GM21390 (cell line): ENCODE measurements around the gene PLCH1.
"Not testable (repeated sequence)": the region's sequence is repeated elsewhere in the genome, so short reads cannot be mapped to it uniquely, and the experiment has no call there.

Source experiments
- ATAC-seq: cut with Tn5 transposase; IDR thresholded peaks from one replicate; pipeline ENCODE4 v1.9.1; 2021; ENCODE audit not compliant: unreplicated experiment

Gene PLCH1

DNA sequence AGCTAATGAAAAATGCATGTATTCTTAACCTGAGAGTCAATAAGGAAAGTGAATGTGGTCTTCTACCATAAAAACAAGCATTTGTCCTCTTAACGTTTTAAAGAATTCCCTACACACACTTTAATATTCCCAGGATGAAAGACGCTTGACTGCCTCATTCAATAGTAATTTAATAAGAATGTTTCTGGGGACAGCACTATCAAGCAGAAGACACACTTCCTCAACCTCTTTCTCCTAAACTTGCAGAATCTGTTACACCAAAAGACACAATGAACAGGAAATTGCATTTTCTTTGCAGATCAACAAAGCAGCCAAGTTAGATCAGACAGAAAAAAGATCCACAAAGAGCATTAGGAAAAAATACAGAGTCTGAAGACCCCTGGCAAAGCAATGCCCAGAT lies 97.7 kb downstream of the PLCH1 start:
- no peak for ATAC-seq

DNA sequence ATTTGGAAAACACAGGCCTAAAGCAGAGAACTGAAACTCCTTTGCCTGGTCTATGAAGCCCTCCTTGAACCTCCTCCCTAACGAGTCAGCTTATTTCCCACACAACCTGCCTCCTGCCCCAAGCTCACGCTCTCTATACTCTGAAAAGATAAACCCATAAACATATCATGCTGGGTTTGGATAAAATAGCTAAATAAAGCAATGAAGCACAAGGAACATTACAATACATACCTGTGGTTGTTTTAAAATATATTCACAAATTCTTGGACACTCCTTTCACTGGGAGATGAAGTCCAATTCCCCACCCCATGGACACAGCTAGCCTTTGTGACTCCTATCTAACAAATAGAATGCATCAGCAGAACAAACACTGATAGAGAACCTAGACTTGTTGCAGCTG lies 98.2 kb downstream of the PLCH1 start:
- no peak for ATAC-seq

DNA sequence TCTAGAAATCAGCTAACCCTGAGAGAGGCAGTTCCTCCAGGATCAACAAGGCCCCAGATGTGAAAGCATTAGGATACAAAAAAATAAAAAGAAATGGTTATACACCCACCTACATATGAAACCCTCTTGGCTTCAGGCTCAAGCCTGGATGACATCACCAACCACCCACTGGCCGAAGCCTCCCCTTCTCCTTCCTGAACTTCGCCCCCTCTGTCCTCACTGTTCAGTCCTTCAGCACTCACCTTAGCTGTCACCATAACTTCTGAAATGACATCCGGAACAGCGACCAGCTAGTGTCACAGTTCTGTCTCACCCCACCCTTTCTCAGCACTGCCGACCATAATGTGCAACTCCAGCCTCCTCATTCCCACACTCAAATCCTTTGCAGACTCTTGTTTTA lies 98.7 kb downstream of the PLCH1 start:
- no peak for ATAC-seq

DNA sequence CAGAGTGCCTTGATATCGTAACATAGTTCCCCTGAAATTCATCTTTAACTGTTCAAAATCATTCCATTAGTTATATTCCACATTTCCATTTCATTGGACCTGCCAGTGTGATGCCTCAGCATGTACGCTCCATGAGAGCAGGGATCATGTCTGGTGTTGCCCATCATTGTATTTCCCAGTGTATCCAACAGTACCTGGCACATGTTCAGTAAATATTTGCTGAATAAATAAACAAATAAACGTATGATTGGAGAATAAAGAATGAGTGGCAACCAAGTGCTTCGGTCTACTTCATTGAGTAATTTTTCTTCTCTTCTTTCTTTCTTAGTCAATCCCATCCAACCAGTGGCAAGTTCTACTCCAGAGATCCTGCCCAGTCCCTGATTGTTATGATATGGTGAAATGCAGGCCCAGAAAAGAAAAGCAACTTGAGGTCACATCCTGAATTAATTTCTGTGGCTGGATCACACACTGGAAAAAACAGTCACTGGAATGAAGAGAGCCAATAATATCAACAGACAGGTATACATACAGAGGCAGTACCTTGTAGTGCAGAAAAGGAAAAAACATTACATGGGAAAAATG lies 101.2 kb downstream of the PLCH1 start:
- no peak for ATAC-seq

DNA sequence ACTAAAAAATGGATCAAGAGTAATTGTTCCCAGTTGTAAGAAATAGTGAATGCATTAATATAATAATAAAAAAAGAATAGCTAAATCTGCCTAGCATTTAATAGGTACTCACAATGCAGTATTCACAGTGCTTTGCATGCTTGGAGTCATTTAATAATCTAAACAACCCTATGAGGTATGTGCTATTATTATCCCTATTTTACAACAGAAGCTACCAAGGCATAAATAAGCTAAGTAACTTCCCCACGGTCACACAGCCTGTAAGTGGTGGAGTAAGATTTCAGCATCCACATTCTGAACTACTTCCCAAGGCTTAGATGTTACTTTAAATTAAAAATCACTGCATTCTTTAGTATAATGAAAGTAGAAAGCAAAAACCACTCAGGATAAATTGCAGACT lies 102.9 kb downstream of the PLCH1 start:
- ATAC-seq: no peak

DNA sequence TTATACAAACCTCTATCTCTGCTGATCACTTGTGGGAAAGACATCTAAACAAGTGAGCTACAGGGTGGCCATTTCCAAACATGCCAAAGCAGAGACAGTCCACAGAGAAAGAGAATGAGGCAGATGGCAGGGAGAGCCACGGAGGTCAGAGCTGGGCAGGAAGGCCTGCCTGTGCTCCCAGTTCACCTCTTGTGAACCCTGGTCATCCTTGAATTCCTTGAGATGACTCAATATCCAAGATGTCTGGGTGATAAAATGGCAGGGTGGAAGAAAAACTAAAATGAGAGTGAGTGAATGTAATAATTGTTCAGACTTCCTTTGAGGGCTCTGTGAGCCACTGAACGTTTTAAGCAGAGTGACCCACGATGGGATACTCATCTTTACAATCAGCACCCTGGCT lies 104.8 kb downstream of the PLCH1 start:
- no peak for ATAC-seq

DNA sequence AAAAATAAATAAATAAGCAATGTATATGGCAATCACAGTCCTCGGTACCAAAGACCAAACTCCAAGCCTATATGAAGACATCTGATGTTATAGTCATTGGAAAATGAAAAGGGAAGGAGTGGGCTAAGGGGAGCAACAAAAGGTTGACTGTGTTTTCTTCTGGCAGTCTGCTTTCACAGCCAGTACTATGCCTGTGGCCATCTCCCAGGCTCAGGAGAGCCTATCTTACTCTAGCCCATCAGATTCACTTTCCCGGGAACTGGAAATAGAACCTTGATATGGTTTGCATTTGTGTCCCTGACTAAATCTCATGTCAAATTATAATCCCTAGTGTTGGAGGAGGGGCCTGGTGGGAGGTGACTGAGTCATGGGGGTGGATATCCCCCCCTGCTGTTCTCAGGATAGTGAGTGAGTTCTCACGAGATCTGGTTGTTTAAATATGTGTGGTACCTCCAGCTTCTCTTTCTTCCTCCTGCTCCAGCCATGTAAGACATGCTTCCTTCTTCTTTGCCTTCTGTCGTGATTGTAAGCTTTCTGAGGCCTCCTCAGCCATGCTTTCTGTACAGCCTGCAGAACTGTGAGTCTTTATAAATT lies 105.3 kb downstream of the PLCH1 start:
- ATAC-seq: no peak

DNA sequence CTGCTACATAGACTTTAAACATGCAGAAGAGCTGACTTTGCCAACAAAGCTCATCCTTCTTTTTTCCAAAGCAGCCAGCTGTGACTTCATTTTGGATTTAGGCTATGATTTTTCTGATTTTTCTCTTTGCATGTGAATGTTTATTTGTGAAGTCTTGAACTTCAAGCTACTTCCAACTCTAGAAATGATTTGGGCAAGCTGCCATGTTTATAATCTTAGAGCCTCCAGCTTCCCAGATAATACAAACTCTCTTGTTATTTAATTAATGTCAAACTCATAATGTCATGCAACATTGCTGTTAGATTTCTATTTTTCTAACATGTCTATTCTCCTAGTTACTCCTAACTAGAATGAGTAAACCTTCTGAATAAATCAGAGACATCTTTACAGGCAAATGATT lies 106.4 kb downstream of the PLCH1 start:
- ATAC-seq: not testable (repeated sequence)

DNA sequence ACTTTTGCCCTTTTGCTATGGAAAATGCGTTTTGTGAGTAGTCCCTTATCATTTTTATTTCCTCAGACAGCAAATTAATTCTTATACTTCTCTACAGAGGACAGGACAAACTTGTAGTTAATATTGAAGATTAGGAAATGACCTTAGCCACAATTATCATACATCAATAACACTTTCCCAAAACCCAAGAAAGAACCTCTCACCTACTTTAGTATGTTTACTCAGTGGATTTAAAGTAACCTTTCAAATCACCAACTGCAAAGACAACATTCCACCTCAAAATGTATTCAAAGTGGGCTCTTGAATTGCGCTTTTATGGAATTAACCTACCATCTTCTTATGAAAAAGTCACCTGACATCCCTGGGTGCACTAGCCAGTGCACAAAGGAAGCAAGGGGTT lies 107.3 kb downstream of the PLCH1 start:
- ATAC-seq: no peak

DNA sequence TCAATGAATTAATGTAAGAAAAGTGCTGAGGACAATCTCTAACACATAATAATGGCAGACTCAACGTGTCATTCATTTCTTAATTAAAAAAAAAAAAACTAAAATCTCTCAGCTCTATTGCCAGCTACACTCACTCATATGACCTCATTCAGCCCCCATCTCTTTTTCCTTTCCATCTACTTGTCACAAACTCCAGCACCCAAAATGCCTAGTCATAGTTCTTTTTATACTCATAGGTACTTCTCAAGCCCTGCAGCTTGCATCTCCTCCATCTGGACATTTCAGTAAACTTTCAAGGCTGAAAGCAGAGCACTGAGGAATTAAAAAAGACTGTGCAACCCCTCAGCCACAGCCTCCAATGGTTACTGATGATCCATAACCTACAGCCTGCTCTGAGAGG lies 109.8 kb downstream of the PLCH1 start:
- ATAC-seq: no peak

DNA sequence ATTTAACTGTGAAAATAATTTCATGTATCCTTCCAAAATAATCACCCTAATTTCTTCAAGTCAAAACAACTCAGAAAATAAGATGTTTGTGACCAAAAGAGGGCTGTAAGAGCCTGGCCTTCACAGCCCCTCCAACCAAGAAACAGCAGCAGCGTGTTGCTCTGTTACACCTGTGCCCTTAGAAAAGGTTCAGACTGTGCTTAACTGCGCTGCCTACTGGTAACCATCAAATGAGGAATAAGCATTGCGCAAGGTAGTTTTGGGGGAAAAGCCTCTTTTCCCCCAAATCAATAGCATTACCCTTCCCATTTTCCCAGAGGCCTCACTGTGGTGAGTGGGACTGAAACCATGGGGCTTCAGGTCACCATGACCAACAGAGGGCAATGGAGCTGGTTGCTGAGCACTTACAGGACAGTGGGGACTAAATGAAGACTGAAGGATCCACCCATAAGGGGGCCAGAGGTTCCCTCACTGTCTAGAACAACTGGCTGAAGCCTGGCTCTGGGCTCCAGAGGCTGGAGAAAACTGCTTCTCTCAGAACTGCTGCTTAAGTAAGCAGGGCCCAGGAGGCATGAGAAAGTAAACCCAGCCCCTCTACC lies 110.7 kb downstream of the PLCH1 start:
- no peak for ATAC-seq

DNA sequence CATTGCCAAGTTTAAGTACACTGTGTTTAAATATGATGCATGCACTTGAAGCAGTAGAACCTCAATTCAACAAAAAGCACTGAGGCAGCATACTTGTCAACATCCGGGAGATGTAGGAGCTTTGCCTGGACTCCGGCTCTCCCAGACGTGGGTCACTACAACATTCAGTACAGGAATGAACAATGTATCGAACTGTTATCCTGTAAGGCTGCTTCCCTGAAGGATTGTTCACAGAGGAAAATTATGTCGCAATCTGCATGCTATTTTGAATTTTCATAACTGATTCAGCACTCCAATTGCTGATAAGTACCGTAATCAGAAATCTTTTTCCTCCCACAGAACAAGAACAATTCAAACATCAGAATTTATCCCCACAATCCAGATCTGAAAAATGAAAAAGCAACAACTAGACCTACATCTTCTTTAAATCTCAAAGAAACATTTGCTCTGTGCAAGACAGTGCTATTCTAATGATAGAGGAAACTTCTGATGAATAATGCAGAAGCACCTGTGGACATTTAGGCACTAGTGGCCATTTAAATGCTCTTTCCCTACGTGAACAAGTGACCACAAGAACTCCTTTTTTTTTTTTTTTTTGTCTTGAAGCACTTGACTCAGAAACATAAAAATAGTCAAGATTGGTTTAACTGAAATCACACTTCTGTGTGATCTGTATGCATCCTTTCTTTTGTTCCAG lies 113.4 kb downstream of the PLCH1 start:
- ATAC-seq: no peak

DNA sequence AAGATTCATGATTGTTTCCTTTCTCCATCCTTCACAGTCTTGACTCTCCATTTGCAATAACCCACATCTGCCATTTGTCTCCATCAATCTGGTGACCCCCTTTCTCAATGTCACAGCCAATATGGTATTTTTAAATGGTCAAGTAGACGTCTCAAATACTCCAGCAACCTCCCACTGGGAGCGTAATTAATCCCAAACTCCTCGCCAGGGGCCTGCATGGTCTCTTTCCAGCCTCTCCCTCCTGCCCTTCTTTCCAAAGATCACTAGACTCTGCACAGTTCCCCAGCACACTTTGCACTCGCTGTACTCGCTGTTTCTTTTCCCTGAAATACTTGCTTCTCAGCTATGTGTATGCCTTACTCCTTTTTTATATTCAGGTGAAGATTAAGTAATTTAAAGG lies 115.3 kb downstream of the PLCH1 start:
- no peak for ATAC-seq

DNA sequence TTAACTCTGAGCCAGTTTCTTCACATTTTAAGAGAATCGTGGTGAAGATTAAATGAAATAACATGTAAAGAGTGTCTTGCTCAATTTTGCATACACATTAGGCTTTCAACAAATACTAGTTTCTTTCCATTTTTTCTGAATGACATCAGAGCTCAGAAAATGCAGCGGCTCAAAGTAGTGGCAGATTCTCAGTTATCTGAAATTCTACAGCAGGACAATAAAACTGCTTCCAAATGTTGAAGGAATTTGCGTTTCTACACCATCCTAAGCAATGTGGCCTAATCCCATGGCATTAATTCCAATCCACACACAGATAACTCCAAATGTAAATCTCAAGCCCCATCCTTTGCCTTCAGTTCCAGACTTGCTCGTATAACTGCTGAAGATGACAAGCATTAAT lies 115.8 kb downstream of the PLCH1 start:
- ATAC-seq: no peak

DNA sequence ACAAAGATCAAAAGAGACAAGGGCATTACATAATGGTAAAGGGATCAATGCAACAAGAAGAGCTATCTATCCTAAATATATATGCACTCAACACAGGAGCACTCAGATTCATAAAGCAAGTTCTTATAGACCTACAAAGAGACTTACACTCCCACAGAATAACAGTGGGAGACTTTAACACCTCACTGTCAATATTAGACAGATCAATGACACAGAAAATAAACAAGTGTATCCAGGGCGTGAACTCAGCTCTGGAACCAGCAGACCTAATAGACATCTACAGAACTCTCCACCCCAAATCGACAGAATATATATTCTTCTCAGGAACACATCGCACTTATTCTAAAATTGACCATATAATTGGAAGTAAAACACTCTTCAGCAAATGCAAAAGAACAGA lies 122.2 kb downstream of the PLCH1 start:
- ATAC-seq: not testable (repeated sequence)

DNA sequence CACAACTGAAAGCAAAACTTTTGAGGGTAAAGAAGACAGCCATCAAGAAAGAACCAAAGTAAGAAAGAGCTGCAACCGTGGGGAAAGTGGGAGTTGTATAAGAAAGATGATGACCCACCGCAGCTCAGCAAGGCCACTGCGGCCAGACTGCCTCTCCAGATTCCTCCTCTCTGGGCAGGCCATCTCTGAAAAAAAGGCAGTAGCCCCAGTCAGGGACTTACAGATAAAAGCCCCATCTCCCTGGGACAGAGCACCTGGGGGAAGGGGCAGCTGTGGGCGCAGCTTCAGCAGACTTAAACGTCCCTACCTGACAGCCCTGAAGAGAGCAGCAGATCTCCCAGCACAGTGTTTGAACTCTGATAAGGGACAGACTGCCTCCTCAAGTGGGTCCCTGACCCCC lies 124.3 kb downstream of the PLCH1 start:
- not testable (repeated sequence) for ATAC-seq

DNA sequence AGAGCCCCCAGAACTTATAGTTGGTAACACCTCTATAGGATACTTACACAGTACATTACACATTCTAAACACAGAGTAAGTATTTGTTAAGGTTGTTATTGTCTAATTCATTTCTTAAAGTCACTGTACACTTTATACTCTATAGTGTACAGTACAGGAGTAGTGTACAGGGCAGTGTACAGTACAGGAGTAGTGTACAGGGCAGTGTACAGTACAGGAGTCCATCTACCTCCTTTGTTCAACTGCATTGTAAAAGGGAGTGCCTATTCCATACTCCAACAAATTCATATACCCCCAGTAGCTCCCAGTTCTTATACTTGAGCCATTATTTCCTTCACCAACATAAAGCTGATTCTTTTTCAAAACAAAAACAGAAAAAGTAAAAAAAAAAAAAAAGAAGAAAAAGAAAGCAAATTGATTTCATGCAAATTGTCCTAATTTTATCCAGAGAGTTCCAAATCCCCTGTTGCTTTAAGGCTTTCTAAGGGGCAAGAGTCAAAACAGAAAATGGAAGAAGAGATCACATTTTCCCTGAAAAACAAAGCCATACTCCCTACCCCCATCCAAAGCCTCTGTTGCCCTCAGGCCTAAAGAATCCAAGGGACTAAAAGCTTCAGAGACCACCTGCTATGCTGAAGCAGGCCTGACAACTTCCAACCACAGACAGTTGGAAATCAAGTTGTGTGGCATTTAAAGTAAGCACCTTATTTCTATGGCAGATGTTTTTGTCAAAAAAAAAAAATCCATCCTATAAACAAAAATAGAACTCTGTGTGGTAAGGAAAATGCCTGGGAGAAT lies 125.6 kb downstream of the PLCH1 start:
- no peak for ATAC-seq

DNA sequence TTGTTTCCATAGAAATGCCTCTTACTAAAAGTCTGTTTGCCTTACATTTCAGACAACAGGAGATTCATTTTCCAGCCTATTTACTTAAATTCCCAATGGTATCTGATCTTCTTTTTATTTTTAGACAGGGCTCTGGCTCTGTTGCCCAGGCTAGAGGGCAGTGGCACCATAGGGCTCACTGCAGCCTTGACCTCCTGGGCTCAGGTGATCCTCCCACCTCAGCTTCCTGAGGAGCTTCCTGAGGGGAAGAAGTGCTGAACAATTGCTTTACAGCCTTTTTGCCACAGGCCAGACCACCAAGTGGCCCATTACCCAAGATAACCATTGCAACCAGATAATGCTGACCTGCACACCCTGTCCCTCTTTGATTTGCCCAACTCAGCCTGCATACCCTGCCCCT lies 126.3 kb downstream of the PLCH1 start:
- ATAC-seq: no peak

DNA sequence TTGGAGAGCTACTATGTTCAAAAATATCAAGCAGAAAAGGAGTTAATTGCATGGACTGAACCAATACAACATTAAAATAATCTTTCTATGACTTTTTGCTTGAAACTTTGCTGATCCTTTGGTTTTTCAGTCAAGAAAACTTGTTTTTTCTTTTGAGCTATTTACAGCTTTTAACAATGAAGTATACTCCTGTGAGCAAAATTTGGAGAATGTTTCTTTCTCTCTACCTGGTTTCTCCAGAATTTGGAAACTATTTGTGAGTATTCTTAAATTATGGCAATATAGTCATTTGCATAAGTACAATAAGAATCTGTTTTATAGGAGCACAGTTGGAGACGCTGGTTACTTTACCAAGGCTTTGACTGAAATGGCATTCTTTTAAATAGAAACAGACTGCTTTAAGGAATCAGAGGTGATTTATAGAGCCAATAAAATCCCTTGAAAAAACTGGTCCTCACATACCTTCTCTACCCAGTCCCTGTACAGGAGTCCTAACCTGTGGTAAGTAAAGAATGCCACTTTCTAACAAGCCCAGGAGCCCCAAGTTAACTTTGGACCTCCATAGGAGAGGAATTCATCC lies 127.4 kb downstream of the PLCH1 start:
- no peak for ATAC-seq

DNA sequence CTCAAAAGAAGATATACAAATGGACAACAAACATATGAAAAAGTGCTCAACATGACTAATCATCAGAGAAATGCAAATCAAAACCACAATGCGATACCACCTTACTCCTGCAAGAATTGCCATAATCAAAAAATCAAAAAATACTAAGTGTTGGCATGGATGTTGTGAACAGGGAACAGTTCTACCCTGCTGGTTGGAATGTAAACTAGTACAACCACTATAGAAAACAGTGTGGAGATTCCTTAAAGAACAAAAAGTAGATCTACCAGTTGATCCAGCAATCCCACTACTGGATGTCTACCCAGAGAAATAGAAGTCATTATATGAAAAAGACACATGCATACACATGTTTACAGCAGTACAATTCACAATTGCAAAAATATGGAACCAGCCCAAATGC lies 129.7 kb downstream of the PLCH1 start:
- ATAC-seq: not testable (repeated sequence)

DNA sequence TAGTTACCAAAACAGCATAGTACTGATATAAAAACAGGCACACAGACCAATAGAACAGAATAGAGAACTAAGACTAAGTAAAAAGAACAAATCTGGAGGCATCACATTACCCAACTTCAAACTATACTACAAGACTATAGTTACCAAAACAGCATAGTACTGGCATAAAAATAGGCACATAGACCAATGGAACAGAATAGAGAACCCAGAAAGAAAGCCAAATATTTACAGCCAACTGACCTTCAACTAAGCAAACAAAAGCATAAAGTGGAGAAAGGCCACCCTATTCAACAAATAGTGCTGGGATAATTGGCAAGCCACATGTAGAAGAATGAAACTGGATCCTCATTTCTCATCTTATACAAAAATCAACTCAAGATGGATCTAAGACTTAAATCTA lies 130.5 kb downstream of the PLCH1 start:
- not testable (repeated sequence) for ATAC-seq
